Sigmoid colon (tissue), 7 donors: ENCODE results near the gene DAPK2. TPM values are rescaled to one million over a fixed set of nuclear protein-coding genes. Genes with fewer than 3 reads are reported as not detected.

ENCODE experiments used
- DNase-seq: peaks from one replicate; pipeline ENCODE4 v3.0.0-alpha.2; 2019
- H3K27ac ChIP-seq, 4 donors: fragments of 200-600 bp; sonication (generic); one replicate each; pipeline ENCODE4 v1.5.1; 2016 to 2019; ENCODE audit warnings: mild to moderate bottlenecking in 1 of 4
- H3K27me3 ChIP-seq, 3 donors: fragments of 200-600 bp; sonication (generic); one replicate each; pipeline ENCODE4 v1.5.1; 2019; ENCODE audit warnings: mild to moderate bottlenecking in 1 of 3
- H3K36me3 ChIP-seq, 4 donors: fragments of 200-600 bp; sonication (generic); one replicate each; pipeline ENCODE4 v1.5.1; 2016 to 2019
- H3K4me1 ChIP-seq, 4 donors: fragments of 200-600 bp; sonication (generic); one replicate each; pipeline ENCODE4 v1.5.1; 2017 to 2019
- H3K4me3 ChIP-seq, 4 donors: fragments of 200-600 bp; sonication (generic); one replicate each; pipeline ENCODE4 v1.5.1; 2017 to 2019; ENCODE audit warnings: mild to moderate bottlenecking in 2 of 4, moderate library complexity in 1 of 4
- H3K9me3 ChIP-seq, 4 donors: fragments of 200-600 bp in 3 of 4; sonication (generic) in 3 of 4; one replicate each; pipeline versions ENCODE4 v1.5.1 to v1.6.1; 2013 to 2019
- EP300 ChIP-seq, 4 donors: sonication (generic); formaldehyde crosslinking; IDR thresholded peaks; one replicate each; pipeline ENCODE4 v1.6.1; 2017; ENCODE audit warnings: antibody characterized with exemption in 4 of 4
- POLR2A ChIP-seq, 2 donors: fragments of 450-650 bp; IDR thresholded peaks; one replicate each; pipeline ENCODE4 v1.6.1; 2016; ENCODE audit warnings: antibody characterized with exemption in 2 of 2, mild to moderate bottlenecking in 2 of 2, moderate library complexity in 2 of 2
- POLR2AphosphoS5 ChIP-seq, 4 donors: sonication (generic); formaldehyde crosslinking; IDR thresholded peaks; one replicate each; pipeline ENCODE4 v1.6.1; 2017; ENCODE audit warnings: antibody characterized with exemption in 4 of 4
- WGBS, 2 donors: extraction: QIAGEN DNeasy Blood & Tissue Kit; methylation state at CpG; one replicate each; pipeline ENCODE4 v1.1.7; 2013; 5-methylcytosine and 5-hydroxymethylcytosine counted together
- intact Hi-C: fragments of 100-400 bp; cut with DNase I; formaldehyde crosslinking; loops from one replicate; pipeline ENCODE4 v1.15.1; 2023
- polyA plus RNA-seq, 3 donors: library from polyadenylated mRNA; stranded (reverse); fragments of 200-250 nt; gene quantifications; one replicate each; pipeline ENCODE4 v1.2.3, GENCODE V29; 2013
- total RNA-seq, 4 donors: library from RNA; depleted of rRNA; stranded (reverse); fragments of >200 nt; gene quantifications; one replicate each; pipeline ENCODE4 v1.1.0, GENCODE V29; 2016
- TF ChIP-seq, protein P1 (sequence below), 4 experiments: fragments of 450-650 bp in 3 of 4; fragments of 200-600 bp in 1 of 4; IDR thresholded peaks; one replicate each; pipeline ENCODE4 v1.5.1; 2016 to 2019; ENCODE audit warnings: antibody characterized with exemption in 4 of 4, mild to moderate bottlenecking in 3 of 4, moderate library complexity in 2 of 4
- donor health status: healthy with polysubstance abuse.
- donor health status: Bipolar disorder and iron deficiency.
- donor health status: healthy.

DAPK2 gene
- total and polyA plus RNA-seq, 7 donors, result 2.1 to 27.7 (median 5.5) TPM

- H3K4me3 ChIP-seq, result no peak overlapping the region
- H3K4me1 ChIP-seq, result peaks cover 0 to 18% (median 6%) of the 10 kb centered on the region in 4 donors
- DNase-seq, result no peak
- H3K9me3 ChIP-seq, result no peaks in the 10 kb centered on the region
- H3K36me3 ChIP-seq, result no peaks in the 10 kb centered on the region
- no peak overlapping the region for H3K27ac ChIP-seq
- 94% methylated on average over 7 of the region's 7 CpGs for WGBS, 2 donors
- TF ChIP-seq, protein P1, sequence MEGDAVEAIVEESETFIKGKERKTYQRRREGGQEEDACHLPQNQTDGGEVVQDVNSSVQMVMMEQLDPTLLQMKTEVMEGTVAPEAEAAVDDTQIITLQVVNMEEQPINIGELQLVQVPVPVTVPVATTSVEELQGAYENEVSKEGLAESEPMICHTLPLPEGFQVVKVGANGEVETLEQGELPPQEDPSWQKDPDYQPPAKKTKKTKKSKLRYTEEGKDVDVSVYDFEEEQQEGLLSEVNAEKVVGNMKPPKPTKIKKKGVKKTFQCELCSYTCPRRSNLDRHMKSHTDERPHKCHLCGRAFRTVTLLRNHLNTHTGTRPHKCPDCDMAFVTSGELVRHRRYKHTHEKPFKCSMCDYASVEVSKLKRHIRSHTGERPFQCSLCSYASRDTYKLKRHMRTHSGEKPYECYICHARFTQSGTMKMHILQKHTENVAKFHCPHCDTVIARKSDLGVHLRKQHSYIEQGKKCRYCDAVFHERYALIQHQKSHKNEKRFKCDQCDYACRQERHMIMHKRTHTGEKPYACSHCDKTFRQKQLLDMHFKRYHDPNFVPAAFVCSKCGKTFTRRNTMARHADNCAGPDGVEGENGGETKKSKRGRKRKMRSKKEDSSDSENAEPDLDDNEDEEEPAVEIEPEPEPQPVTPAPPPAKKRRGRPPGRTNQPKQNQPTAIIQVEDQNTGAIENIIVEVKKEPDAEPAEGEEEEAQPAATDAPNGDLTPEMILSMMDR (IDR thresholded peaks at IDR 0.05), result no peak
- TF ChIP-seq POLR2A (IDR thresholded peaks at IDR 0.05), result no peak
- no peaks in the 10 kb centered on the region for H3K27me3 ChIP-seq
- intact Hi-C loops, result no loop called here
These were observed 104.4 kb downstream of the DAPK2 start for GRCh38 chr15:63941698-63942465.

DNA sequence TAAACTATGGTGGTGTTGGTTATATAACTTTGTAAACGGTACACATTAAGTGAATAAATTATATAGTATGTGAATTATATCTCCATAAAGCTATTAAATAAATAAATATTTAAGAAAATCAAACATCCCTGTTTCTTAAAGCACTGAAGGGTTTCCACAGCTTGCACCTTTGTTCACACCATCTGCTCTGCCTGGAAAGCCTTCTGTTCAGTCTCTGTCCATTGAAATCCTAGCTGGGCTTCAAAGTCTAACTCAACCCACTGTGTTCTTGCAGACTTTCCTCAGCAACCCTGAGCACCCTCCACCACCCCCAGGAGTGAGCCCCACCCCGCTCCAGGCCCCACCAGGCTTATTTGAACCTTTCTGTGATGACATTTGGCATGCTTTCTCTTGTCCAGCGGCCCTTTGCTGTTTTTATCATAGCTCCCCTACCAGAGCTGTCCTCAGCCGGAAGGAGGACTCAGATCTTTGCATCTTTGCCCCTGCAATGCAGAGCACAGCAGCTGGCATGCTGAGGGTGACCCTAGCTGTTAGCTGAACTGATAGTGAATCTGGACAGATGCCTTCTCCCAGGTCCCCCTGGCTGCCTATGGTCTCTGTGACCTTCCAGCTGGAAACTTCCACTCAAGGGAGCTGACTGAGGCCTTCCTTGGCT lies 105.2 kb downstream of the DAPK2 start:
- no peak for DNase-seq
- no peaks in the 10 kb centered on the region for H3K27me3 ChIP-seq
- intact Hi-C loops, result no loop called here
- H3K4me1 ChIP-seq, result peaks cover 0 to 18% (median 6%) of the 10 kb centered on the region in 4 donors
- H3K9me3 ChIP-seq, result no peaks in the 10 kb centered on the region
- H3K36me3 ChIP-seq, result no peaks in the 10 kb centered on the region
- no peak overlapping the region for H3K27ac ChIP-seq
- TF ChIP-seq POLR2A (IDR thresholded peaks at IDR 0.05), result no peak
- TF ChIP-seq, protein P1 (IDR thresholded peaks at IDR 0.05), result no peak
- TF ChIP-seq EP300 (IDR thresholded peaks at IDR 0.05), result no peak
- no peak for TF ChIP-seq POLR2AphosphoS5 (IDR thresholded peaks at IDR 0.05)
- 56 to 57% methylated on average over 4 of the region's 4 CpGs for WGBS, 2 donors
- no peak overlapping the region for H3K4me3 ChIP-seq

GRCh38 chr15:63939531-63940130 lies 106.7 kb downstream of the DAPK2 start:
- DNase-seq, result peak; percentile 75
- H3K4me1 ChIP-seq, result peaks cover 0 to 14% (median 6%) of the 10 kb centered on the region in 4 donors
- H3K27ac ChIP-seq, result peak overlapping the region in 2 of 4 donors; percentile 41 to 47
- no peaks in the 10 kb centered on the region for H3K27me3 ChIP-seq
- 45 to 69% methylated on average over 4 of the region's 4 CpGs for WGBS, 2 donors
- H3K9me3 ChIP-seq, result no peaks in the 10 kb centered on the region
- intact Hi-C loops, result no loop called here
- no peak overlapping the region for H3K4me3 ChIP-seq
- no peak for TF ChIP-seq EP300 (IDR thresholded peaks at IDR 0.05)
- H3K36me3 ChIP-seq, result no peaks in the 10 kb centered on the region

DNA sequence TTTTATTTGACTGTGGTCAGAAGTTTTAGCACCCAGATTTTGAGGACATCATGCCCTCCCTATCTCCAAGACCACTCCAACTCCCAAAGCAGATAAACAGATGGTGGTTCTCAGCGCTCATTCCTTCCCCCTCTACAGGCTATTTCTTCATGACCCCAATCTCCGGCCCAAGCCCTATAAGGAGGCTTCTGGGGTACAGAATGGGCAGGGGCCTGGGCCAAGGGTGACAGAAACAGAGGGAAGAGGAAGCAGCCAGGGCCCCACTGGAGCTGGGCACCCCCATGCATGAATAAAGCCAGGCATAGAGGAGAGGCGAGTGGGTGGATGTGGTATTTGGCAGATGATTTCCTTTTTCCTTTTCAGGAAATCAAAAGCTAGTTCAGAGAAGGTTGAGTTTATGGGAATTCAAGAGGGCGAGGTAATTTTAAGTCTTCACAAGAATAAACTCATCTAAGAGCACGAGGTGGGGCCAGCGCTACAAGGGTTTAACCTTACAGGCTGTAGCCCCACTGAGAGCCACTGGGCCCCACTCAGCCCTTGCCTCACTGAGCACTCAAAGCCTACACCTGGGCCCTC lies 107.7 kb downstream of the DAPK2 start:
- TF ChIP-seq, protein P1 (IDR thresholded peaks at IDR 0.05), result no peak
- TF ChIP-seq EP300 (IDR thresholded peaks at IDR 0.05) (no peak), POLR2AphosphoS5 (IDR thresholded peaks at IDR 0.05) (no peak), POLR2A (IDR thresholded peaks at IDR 0.05) (no peak)
- Histone ChIP-seq H3K27ac (no peak overlapping the region), H3K36me3 (no peaks in the 10 kb centered on the region), H3K4me1 (peaks cover 0 to 14% (median 6%) of the 10 kb centered on the region in 4 donors), H3K9me3 (no peaks in the 10 kb centered on the region), H3K4me3 (no peak overlapping the region), H3K27me3 (no peaks in the 10 kb centered on the region)
- intact Hi-C loops, result no loop called here
- 61 to 86% methylated on average over 6 of the region's 6 CpGs for WGBS, 2 donors
- DNase-seq, result no peak

- no peak for DNase-seq
- Histone ChIP-seq H3K27ac (no peak overlapping the region), H3K36me3 (no peaks in the 10 kb centered on the region), H3K9me3 (no peaks in the 10 kb centered on the region), H3K4me1 (peaks cover 0 to 3% (median 2%) of the 10 kb centered on the region in 4 donors), H3K4me3 (no peak overlapping the region), H3K27me3 (no peaks in the 10 kb centered on the region)
- 95 to 98% methylated on average over 5 of the region's 5 CpGs for WGBS, 2 donors
- intact Hi-C loops, result no loop called here
- TF ChIP-seq POLR2AphosphoS5 (IDR thresholded peaks at IDR 0.05) (no peak), EP300 (IDR thresholded peaks at IDR 0.05) (no peak), POLR2A (IDR thresholded peaks at IDR 0.05) (no peak)
- TF ChIP-seq, protein P1 (IDR thresholded peaks at IDR 0.05), result no peak
These were observed 112.8 kb downstream of the DAPK2 start for GRCh38 chr15:63933522-63933921.
